Measurements from ENCODE around the gene ACTR6. TPM values are rescaled to one million over a fixed set of nuclear protein-coding genes. Genes with fewer than 3 reads are reported as not detected.

ACTR6 gene
- total and polyA plus RNA-seq, 12 donors = 9.4 to 27.5 (median 19.6) TPM

GRCh38 chr12:100214518-100214917, 13.9 kb downstream of the ACTR6 start:
- 97 to 100% methylated on average over 2 of the region's 2 CpGs for WGBS, 2 donors
- peaks cover 0 to 100% (median 50%) of the 10 kb centered on the region in 9 donors for H3K36me3 ChIP-seq
- no peaks in the 10 kb centered on the region for H3K27me3 ChIP-seq
- no peak overlapping the region for H3K4me3 ChIP-seq
- H3K4me1 ChIP-seq = no peaks in the 10 kb centered on the region
- ATAC-seq = no peak
- DNase-seq = no peak
- no peaks in the 10 kb centered on the region for H3K9me3 ChIP-seq
- no peak for TF ChIP-seq CTCF (IDR thresholded peaks at IDR 0.05)
- peak overlapping the region in 1 of 10 donors; percentile 8 for H3K27ac ChIP-seq
- intact Hi-C loops (cut with DNase I) = no loop called here

DNA sequence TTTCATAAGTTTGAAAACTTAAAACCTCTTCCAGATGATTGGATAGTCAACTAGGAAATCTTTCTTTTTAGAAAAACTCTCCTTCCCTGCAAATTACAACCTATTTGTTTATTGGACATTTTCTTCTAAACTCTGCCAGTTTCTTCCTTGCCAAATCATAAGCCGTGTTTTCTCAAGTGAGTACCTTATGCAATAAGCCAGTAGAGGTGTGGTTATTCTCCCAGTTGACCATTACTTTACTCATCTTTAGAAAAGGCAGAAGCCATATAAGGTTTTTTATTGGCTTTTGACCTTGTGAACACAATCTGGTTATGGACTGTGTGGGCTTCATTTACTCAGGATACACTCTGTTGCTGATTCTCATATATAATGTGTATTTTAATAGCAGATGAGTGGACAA, 14.6 kb downstream of the ACTR6 start:
- TF ChIP-seq CTCF (IDR thresholded peaks at IDR 0.05) = no peak
- H3K4me3 ChIP-seq = no peak overlapping the region
- no peaks in the 10 kb centered on the region for H3K27me3 ChIP-seq
- peaks cover 0 to 100% (median 44%) of the 10 kb centered on the region in 9 donors for H3K36me3 ChIP-seq
- intact Hi-C loops (cut with DNase I) = no loop called here
- DNase-seq = no peak
- H3K27ac ChIP-seq = peak overlapping the region in 1 of 10 donors; percentile 8
- no peak for ATAC-seq
- no peaks in the 10 kb centered on the region for H3K4me1 ChIP-seq
- H3K9me3 ChIP-seq = no peaks in the 10 kb centered on the region
- WGBS, 2 donors = 71 to 87% methylated on average over 1 of the region's 1 CpG

DNA sequence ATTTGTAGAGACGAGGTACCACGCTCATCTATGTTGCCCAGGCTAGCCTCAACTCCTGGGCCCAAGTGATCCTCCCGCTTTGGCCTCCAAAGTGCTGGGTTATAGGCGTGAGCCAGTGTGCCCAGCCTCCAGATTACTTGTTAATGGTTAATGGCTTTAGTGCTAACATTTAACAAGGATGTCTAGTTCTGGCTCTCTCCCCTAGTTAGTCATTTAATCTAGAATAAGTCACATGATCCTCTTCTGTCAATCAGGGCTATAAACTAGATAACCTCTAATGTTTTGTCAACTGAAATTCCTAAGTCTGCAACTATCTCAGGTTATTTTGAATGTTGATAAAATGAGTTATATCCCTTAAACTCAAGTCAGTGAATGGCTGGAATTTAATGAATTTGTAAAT, 15.7 kb downstream of the ACTR6 start:
- Histone ChIP-seq H3K9me3 (no peaks in the 10 kb centered on the region), H3K36me3 (peaks cover 0 to 100% (median 40%) of the 10 kb centered on the region in 9 donors), H3K4me3 (no peak overlapping the region), H3K4me1 (no peaks in the 10 kb centered on the region), H3K27me3 (no peaks in the 10 kb centered on the region), H3K27ac (no peak overlapping the region)
- ATAC-seq = no peak
- no peak for DNase-seq
- no peak for TF ChIP-seq CTCF (IDR thresholded peaks at IDR 0.05)
- intact Hi-C loops (cut with DNase I) = no loop called here
- 95% methylated on average over 4 of the region's 4 CpGs for WGBS, 2 donors

DNA sequence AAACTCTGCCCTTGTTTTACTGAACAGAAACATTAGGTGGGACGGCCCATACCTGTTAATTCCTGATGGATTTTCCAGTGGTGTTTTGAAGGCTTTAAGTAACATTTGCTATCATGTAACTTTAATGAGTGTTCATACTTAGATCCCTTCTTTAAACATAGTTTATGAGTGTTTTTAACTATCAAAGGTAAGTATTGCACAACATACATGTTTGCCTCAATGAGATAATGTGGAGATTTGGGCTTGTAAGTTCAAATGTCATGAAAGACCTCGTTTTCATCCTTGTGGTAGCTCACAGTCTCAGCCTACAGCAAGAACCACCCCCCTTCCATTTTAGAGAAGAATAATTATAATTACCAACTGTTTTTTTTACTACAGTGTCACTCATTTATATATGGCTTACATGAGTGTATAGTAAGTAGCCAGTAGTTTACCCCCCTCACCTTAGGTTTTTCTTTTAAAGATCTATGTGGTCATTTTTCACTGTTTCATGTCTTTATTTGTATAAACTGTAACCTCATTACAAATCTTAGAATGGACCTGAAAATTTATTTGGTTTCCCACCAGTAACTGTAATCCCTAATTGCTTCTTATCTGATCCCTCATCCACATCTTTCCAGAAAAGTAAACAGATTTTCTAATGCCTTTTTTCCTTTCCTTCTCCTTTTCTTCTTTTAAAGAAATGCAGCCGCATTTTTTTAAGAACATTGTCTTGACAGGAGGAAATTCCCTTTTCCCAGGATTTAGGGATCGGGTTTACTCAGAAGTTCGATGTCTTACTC, 18.9 kb downstream of the ACTR6 start:
- WGBS, 2 donors = 89 to 90% methylated on average over 5 of the region's 5 CpGs
- Histone ChIP-seq H3K4me3 (no peak overlapping the region), H3K27ac (no peak overlapping the region), H3K4me1 (no peaks in the 10 kb centered on the region), H3K9me3 (no peaks in the 10 kb centered on the region), H3K27me3 (no peaks in the 10 kb centered on the region), H3K36me3 (peaks cover 0 to 100% (median 34%) of the 10 kb centered on the region in 9 donors)
- no peak for DNase-seq
- intact Hi-C loops (cut with DNase I) = no loop called here
- TF ChIP-seq CTCF (IDR thresholded peaks at IDR 0.05) = no peak
- no peak for ATAC-seq
